Caki2 (cell line): ENCODE data around the gene HSD17B11. TPM values are rescaled to one million over a fixed set of nuclear protein-coding genes. Genes with fewer than 3 reads are reported as not detected.

Source experiments
- total RNA-seq: library from RNA; depleted of rRNA; stranded (reverse); fragments of >200 nt; shearing (Covaris generic); gene quantifications from 2 replicates; pipeline ENCODE4 v1.2.3, GENCODE V29; 2014; ENCODE audit warnings: low replicate concordance; rRNA removed

The HSD17B11 gene
- total RNA-seq, 1 experiment from 2014 or later, result 78.3 TPM

Other genes starting within 250 kb of the HSD17B11 start
- 8.7 and 9.4 TPM in 2 replicates for gene KLHL8, start 170.6 kb downstream of the HSD17B11 start, total RNA-seq
- 0.43 TPM in 1 of 2 replicates, not detected in the other for gene HSD17B13, start 68.3 kb downstream of the HSD17B11 start, total RNA-seq
- 33.4 and 48.3 TPM in 2 replicates for gene NUDT9, start 31.4 kb upstream of the HSD17B11 start, total RNA-seq
- 0.20 and 0.51 TPM in 2 replicates for gene SPARCL1, start 138.2 kb upstream of the HSD17B11 start, total RNA-seq
- not detected in 2 replicates for gene DSPP, start 217.3 kb upstream of the HSD17B11 start, total RNA-seq